Hair follicle dermal papilla cell (primary cell): ENCODE data around the gene TMEM212. TPM values are rescaled to one million over a fixed set of nuclear protein-coding genes. Genes with fewer than 3 reads are reported as not detected.

ENCODE experiments used
- total RNA-seq: library from RNA; depleted of rRNA; stranded (reverse); fragments of >200 nt; gene quantifications from 2 replicates; pipeline ENCODE4 v1.2.3, GENCODE V29; 2012

Gene TMEM212
- not detected in 2 replicates for total RNA-seq

DNA sequence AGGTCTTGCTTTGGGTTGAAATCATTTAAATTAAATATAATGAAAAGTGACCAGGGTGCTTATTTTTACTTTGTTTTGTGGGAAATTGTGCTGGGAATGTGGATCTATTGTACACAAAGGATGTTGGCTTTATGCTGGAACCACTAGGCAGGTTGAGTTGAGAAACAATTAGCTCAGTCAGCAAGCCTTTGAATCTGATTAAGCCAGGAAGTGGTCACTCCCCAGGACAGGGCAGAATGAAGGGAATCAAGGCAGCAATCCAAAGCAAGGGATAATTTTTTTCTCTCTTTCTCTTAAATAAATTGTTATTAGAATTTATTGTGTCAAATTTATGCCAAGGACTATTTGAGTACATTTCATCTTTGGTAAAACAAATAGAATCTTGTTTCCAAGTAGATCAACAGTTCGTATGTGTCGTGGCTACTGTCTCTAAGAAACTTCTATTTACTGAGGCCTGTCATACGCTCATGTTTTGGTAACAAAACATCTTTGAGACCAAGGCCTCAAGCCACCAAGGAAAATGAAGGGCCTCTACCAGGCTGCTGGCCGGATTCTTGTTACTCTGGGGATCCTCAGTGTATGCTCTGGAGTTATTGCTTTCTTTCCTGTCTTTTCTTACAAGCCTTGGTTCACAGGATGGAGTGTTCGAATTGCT lies at the start of gene TMEM212:
Gene TMEM212 (plus strand): TSS at position 486 of the 655 bp plus-strand sequence. CDS start 35 bp downstream, at position 521.

DNA sequence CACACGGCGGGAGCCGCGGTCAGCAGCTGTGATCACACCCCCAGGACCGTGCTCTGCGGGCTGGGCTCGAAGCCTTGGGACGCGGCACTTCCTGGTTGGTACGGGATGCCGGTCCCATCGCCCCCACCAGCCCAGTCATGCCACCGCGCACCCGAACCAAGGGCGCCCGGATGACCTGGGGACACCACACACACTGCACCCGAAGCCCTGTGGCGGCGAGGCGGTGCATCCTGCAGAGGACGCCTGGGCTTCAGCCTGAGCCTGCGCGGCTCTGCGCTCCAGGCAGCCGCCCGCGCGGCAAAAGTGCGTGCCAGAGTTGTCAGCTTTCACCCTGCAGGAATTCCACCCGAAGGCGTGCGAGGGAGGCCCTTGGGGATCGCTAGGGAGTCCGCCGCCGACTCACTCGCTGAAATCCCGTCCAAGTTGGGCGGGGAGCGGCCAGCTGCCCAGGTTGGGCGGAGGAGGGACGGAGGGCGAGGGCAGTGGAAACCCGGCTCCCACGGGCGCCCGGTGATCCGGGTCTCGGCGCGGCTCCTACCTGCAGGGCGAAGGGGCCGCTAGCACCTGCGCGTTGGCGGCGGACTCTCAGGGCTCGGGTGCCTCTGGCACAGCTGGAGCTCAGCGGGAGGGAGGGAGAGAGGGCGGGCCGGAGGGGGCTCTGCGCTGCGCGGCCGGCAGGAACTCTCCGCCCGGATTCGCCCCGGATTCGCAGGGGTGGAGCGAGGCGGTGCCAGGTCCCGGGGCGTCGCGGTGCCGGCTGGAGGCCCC lies 33.1 kb upstream of the TMEM212 start, which contains the start of gene PLD1:
Gene PLD1 (minus strand): TSS at position 623 of the 768 bp plus-strand sequence. CDS start 72,432 bp downstream, outside the sequence.

Other genes starting within 250 kb of the TMEM212 start
- 32.8 and 40.7 TPM in 2 replicates for gene PLD1, start 32.9 kb upstream of the TMEM212 start, total RNA-seq
- gene FNDC3B, start 196.2 kb downstream of the TMEM212 start, total RNA-seq: 227 and 276 TPM in 2 replicates